DOHH2 (cell line): ENCODE data around the gene MED20.

Experiments used
- H3F3A ChIP-seq: fragments of 200-600 bp; sonication (generic), shearing (Covaris generic); 2 replicates; pipeline ENCODE4 v1.6.0; 2016; ENCODE audit warnings: antibody characterized with exemption, mild to moderate bottlenecking; ENCODE audit not compliant: control insufficient read depth, insufficient read depth
- H3K27ac ChIP-seq: fragments of 200-600 bp; sonication (generic); 2 replicates; pipeline ENCODE4 v1.5.1; 2014; ENCODE audit warnings: low read depth, mild to moderate bottlenecking, low read length, moderate library complexity
- H3K27me3 ChIP-seq: fragments of 200-600 bp; sonication (generic); 2 replicates; pipeline ENCODE4 v1.6.1; 2014; ENCODE audit warnings: mild to moderate bottlenecking, low read length, mixed read lengths; ENCODE audit not compliant: control insufficient read depth
- H3K36me3 ChIP-seq: fragments of 200-600 bp; sonication (generic); 2 replicates; pipeline ENCODE4 v1.6.1; 2014; ENCODE audit warnings: mild to moderate bottlenecking, low read length, moderate library complexity, mixed read lengths; ENCODE audit not compliant: control insufficient read depth
- H3K4me1 ChIP-seq: fragments of 200-600 bp; sonication (generic); 2 replicates; pipeline ENCODE4 v1.6.1; 2014; ENCODE audit warnings: mild to moderate bottlenecking, low read length, mixed read lengths; ENCODE audit not compliant: control insufficient read depth
- H3K4me2 ChIP-seq: fragments of 200-600 bp; sonication (generic); 2 replicates; pipeline ENCODE4 v1.6.0; 2014; ENCODE audit warnings: mild to moderate bottlenecking, low read length, moderate library complexity
- H3K4me3 ChIP-seq: fragments of 200-600 bp; sonication (generic); 2 replicates; pipeline ENCODE4 v1.5.1; 2014; ENCODE audit warnings: mild to moderate bottlenecking, low read length, mixed read lengths
- H3K79me2 ChIP-seq: fragments of 200-600 bp; sonication (generic); 2 replicates; pipeline ENCODE4 v1.6.1; 2014; ENCODE audit warnings: mild to moderate bottlenecking, low read length, mixed read lengths; ENCODE audit not compliant: control insufficient read depth
- H3K9me2 ChIP-seq: fragments of 200-600 bp; sonication (generic); replicated peaks from 2 replicates; pipeline ENCODE4 v1.6.1; 2014; ENCODE audit warnings: mild to moderate bottlenecking, low read length, mixed read lengths; ENCODE audit not compliant: control insufficient read depth
- H3K9me3 ChIP-seq: fragments of 200-600 bp; sonication (generic); 2 replicates; pipeline ENCODE4 v1.6.1; 2014; ENCODE audit warnings: antibody characterized with exemption, low read length, mixed read lengths; ENCODE audit not compliant: control insufficient read depth, insufficient read depth
- H4K20me1 ChIP-seq: fragments of 200-600 bp; sonication (generic); 2 replicates; pipeline ENCODE4 v1.6.0; 2014; ENCODE audit warnings: low read depth, mild to moderate bottlenecking, antibody characterized with exemption, low read length, moderate library complexity; ENCODE audit not compliant: control insufficient read depth, insufficient read depth
- CTCF ChIP-seq: fragments of 200-600 bp; sonication (generic); IDR thresholded peaks from one replicate; pipeline ENCODE4 v1.5.1; 2014; ENCODE audit warnings: antibody characterized with exemption, mild to moderate bottlenecking, low read depth, low read length; ENCODE audit not compliant: poor library complexity, severe bottlenecking
- EZH2phosphoT487 ChIP-seq: fragments of 200-600 bp; sonication (generic); IDR thresholded peaks from 2 replicates; pipeline ENCODE4 v1.6.1; 2017; ENCODE audit warnings: borderline replicate concordance, mild to moderate bottlenecking, antibody characterized with exemption, low read length, moderate library complexity, mixed read lengths

MED20 gene

GRCh38 chr6:41939176-41939847 lies 18.4 kb upstream of the MED20 start:
- Histone ChIP-seq H3K4me1 (peaks cover 70% of the 10 kb centered on the region), H3F3A (peaks cover 28% of the 10 kb centered on the region), H3K9me2 (no peaks in the 10 kb centered on the region), H3K9me3 (no peaks in the 10 kb centered on the region), H3K4me3 (peak overlapping the region; percentile 95), H4K20me1 (peaks cover 3% of the 10 kb centered on the region; the same call in 1 of the 2 replicates), H3K79me2 (peaks cover 77% of the 10 kb centered on the region), H3K4me2 (peak overlapping the region; percentile 76), H3K36me3 (peaks cover 72% of the 10 kb centered on the region), H3K27ac (peak overlapping the region; percentile 86), H3K27me3 (no peaks in the 10 kb centered on the region)
- TF ChIP-seq CTCF (no peak), EZH2phosphoT487 (no peak)

- Histone ChIP-seq H3F3A (peaks cover 33% of the 10 kb centered on the region), H3K4me3 (peak overlapping the region; percentile 95), H3K36me3 (peaks cover 78% of the 10 kb centered on the region), H3K27me3 (no peaks in the 10 kb centered on the region), H3K4me1 (peaks cover 77% of the 10 kb centered on the region), H3K79me2 (peaks cover 81% of the 10 kb centered on the region), H3K9me3 (no peaks in the 10 kb centered on the region), H3K9me2 (no peaks in the 10 kb centered on the region), H3K4me2 (peak overlapping the region; percentile 76), H4K20me1 (peaks cover 3% of the 10 kb centered on the region; the same call in 1 of the 2 replicates), H3K27ac (peak overlapping the region; percentile 86)
- TF ChIP-seq CTCF (no peak), EZH2phosphoT487 (no peak)
These were observed 17.7 kb upstream of the MED20 start for GRCh38 chr6:41938590-41939175.

GRCh38 chr6:41937861-41938574 lies 17.1 kb upstream of the MED20 start:
- peak overlapping the region; percentile 86 for H3K27ac ChIP-seq
- peaks cover 36% of the 10 kb centered on the region for H3F3A ChIP-seq
- H3K27me3 ChIP-seq, result no peaks in the 10 kb centered on the region
- TF ChIP-seq CTCF, result no peak
- no peak for TF ChIP-seq EZH2phosphoT487
- H3K79me2 ChIP-seq, result peaks cover 81% of the 10 kb centered on the region
- peak overlapping the region; percentile 76 for H3K4me2 ChIP-seq
- H4K20me1 ChIP-seq, result peaks cover 3% of the 10 kb centered on the region; the same call in 1 of the 2 replicates
- peaks cover 83% of the 10 kb centered on the region for H3K4me1 ChIP-seq
- H3K36me3 ChIP-seq, result peaks cover 85% of the 10 kb centered on the region
- H3K4me3 ChIP-seq, result peak overlapping the region; percentile 95
- H3K9me2 ChIP-seq, result no peaks in the 10 kb centered on the region
- no peaks in the 10 kb centered on the region for H3K9me3 ChIP-seq
